CD4-positive, alpha-beta T cell (primary cell): ENCODE measurements around the gene MANSC4. TPM values are rescaled to one million over a fixed set of nuclear protein-coding genes. Genes with fewer than 3 reads are reported as not detected.
A peak's percentile ranks its signal among the peaks of the same experiment; 100 is the strongest.

Source experiments
- ATAC-seq: fragments of 200-7000 bp; cut with Tn5 transposase; one replicate; pipeline ENCODE4 v1.10.0; 2022; ENCODE audit warnings: mild to moderate bottlenecking; ENCODE audit not compliant: poor library complexity
- CTCF ChIA-PET: fragments of 350-600 bp; sonication (Branson Sonifier 250); formaldehyde crosslinking; loops from one replicate; lab custom pipeline; 2021; ENCODE audit warnings: antibody characterized with exemption, inconsistent platforms; lab: Charles Lee
- POLR2A ChIA-PET: fragments of 350-600 bp; sonication (Branson Sonifier 250); formaldehyde crosslinking; loops from one replicate; lab custom pipeline; 2021; ENCODE audit warnings: antibody characterized with exemption, inconsistent platforms; lab: Charles Lee
- DNase-seq, 14 experiments: peaks; one replicate each; pipeline ENCODE4 v3.0.0-alpha.2; 2013 to 2020; ENCODE audit warnings: mixed read lengths in 2 of 14
- H3K27ac ChIP-seq, 2 donors: one replicate each; pipeline versions ENCODE4 v1.5.1 to v1.7.0; 2013; ENCODE audit warnings: low read length in 2 of 2, low read depth in 1 of 2, mild to moderate bottlenecking in 1 of 2
- H3K27me3 ChIP-seq, 2 experiments: 1 replicate in 1 of 2; 2 replicates in 1 of 2; pipeline versions ENCODE4 v1.6.1 to v1.7.0; 2013; ENCODE audit warnings: low read length in 2 of 2, control low read depth in 1 of 2, mild to moderate bottlenecking in 1 of 2, moderate library complexity in 1 of 2; ENCODE audit not compliant: insufficient read depth in 2 of 2, control insufficient read depth in 1 of 2
- H3K36me3 ChIP-seq: one replicate; pipeline ENCODE4 v1.6.1; 2013; ENCODE audit warnings: low read length, control low read depth; ENCODE audit not compliant: insufficient read depth
- H3K4me1 ChIP-seq: one replicate; pipeline ENCODE4 v1.6.1; 2013; ENCODE audit warnings: low read length, control low read depth; ENCODE audit not compliant: insufficient read depth
- H3K4me3 ChIP-seq: one replicate; pipeline ENCODE4 v1.5.1; 2013; ENCODE audit warnings: mild to moderate bottlenecking, low read length, moderate library complexity
- H3K9me3 ChIP-seq, 2 experiments: 1 replicate in 1 of 2; 2 replicates in 1 of 2; pipeline versions ENCODE4 v1.6.1 to v1.7.0; 2013; ENCODE audit warnings: low read length in 2 of 2, mild to moderate bottlenecking in 2 of 2, control low read depth in 1 of 2, moderate library complexity in 1 of 2; ENCODE audit not compliant: control insufficient read depth in 1 of 2, insufficient read depth in 1 of 2
- H3K27ac Mint-ChIP-seq: one replicate; pipeline ENCODE4 v1.8.0; 2020; ENCODE audit warnings: mixed read lengths
- H3K27me3 Mint-ChIP-seq: one replicate; pipeline ENCODE4 v1.8.0; 2021; ENCODE audit warnings: mixed read lengths
- H3K36me3 Mint-ChIP-seq: one replicate; pipeline ENCODE4 v1.8.0; 2021; ENCODE audit warnings: low read depth, mixed read lengths
- H3K4me1 Mint-ChIP-seq: one replicate; pipeline ENCODE4 v1.8.0; 2021; ENCODE audit warnings: low read depth, mixed read lengths
- H3K4me3 Mint-ChIP-seq: one replicate; pipeline ENCODE4 v1.8.0; 2020; ENCODE audit warnings: mild to moderate bottlenecking, mixed read lengths
- H3K9me3 Mint-ChIP-seq: one replicate; pipeline ENCODE4 v1.8.0; 2020; ENCODE audit warnings: mixed read lengths
- CTCF ChIP-seq: fragments of 200-600 bp; IDR thresholded peaks from one replicate; pipeline ENCODE4 v1.8.0; 2022; ENCODE audit warnings: antibody characterized with exemption, mild to moderate bottlenecking
- intact Hi-C, 2 experiments: fragments of 100-400 bp; cut with DNase I in 1 of 2; cut with micrococcal nuclease in 1 of 2; formaldehyde crosslinking; loops; one replicate each; pipeline versions ENCODE4 v1.15.1 to v1.9.0; 2023 to 2025; cut with DNase I, micrococcal nuclease
- total RNA-seq, 174 experiments: library from RNA in 2 of 174; stranded (reverse) in 2 of 174; gene quantifications; one replicate each; pipeline ENCODE4 v1.2.3 and lab custom pipeline; 2021 to 2026

Gene MANSC4
- total RNA-seq, 2 experiments from 2014 or later, result not detected

DNA sequence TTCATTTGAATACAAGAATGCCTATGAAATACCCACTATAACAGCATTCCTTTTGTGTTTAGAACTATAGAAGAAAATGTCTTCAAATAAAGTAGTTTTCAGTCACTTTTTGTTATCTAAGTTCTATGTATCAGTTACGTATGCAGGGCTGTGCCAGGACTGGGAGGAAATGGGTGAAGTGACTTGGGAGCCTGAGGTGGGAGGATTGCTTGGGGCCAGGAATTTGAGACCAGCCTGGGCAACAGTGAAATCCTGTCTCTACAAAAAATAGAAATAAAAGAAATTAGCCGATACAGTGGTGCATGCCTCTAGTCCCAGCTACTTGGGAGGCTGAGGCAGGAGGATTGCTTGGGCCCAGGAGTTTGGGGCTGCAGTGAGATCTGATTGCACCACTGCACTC lies 22.9 kb upstream of the MANSC4 start:
- Mint-ChIP-seq H3K27ac (peak overlapping the region; percentile 75), H3K4me1 (peaks cover 56% of the 10 kb centered on the region)

DNA sequence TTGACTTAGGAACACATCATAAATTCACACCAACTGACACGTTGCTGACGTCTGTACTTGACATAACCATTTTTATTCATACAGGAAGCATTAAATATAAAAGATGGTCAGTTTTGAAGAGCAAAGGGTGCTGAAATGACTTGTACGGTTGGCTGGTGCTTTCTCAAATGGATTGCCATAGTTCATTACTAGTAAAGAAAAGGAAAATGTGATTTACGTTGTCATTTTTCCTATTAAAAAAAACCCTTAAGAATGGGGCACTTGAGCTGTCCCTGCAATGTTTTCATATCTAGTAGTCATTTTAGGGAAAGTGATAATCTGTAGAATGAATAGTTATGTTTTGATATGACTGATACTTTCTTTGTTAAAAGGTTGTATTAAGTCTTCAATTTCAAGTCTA lies 22.5 kb upstream of the MANSC4 start:
- Mint-ChIP-seq H3K4me1 (peaks cover 52% of the 10 kb centered on the region), H3K36me3 (peaks cover 10% of the 10 kb centered on the region), H3K27ac (peak overlapping the region; percentile 75), H3K9me3 (no peaks in the 10 kb centered on the region), H3K27me3 (no peaks in the 10 kb centered on the region), H3K4me3 (no peak overlapping the region)
- no peak for ATAC-seq
- TF ChIP-seq CTCF, result no peak
- no peak for DNase-seq
- intact Hi-C loops, result no loop called here
- ChIA-PET CTCF (no interaction called here), POLR2A (no interaction called here)
- H3K9me3 ChIP-seq, result no peaks in the 10 kb centered on the region
- H3K27me3 ChIP-seq, result no peaks in the 10 kb centered on the region
- H3K36me3 ChIP-seq, result peaks cover 8% of the 10 kb centered on the region
- H3K4me1 ChIP-seq, result peaks cover 6% of the 10 kb centered on the region
- no peak overlapping the region for H3K4me3 ChIP-seq
- no peak overlapping the region for H3K27ac ChIP-seq

More for the DNA sequence above, 22.9 kb upstream of the MANSC4 start:
- Histone ChIP-seq H3K27me3 (no peaks in the 10 kb centered on the region), H3K4me1 (peaks cover 6% of the 10 kb centered on the region), H3K27ac (no peak overlapping the region), H3K4me3 (no peak overlapping the region), H3K36me3 (peaks cover 3% of the 10 kb centered on the region), H3K9me3 (no peaks in the 10 kb centered on the region)
- Mint-ChIP-seq H3K9me3 (no peaks in the 10 kb centered on the region), H3K27me3 (no peaks in the 10 kb centered on the region), H3K4me3 (no peak overlapping the region), H3K36me3 (peaks cover 6% of the 10 kb centered on the region)
- ATAC-seq, result no peak
- intact Hi-C loops, result no loop called here
- CTCF ChIA-PET, result no interaction called here
- POLR2A ChIA-PET, result no interaction called here
- DNase-seq, result no peak
- TF ChIP-seq CTCF, result no peak

- peak; percentile 43 for ATAC-seq
- H3K27me3 Mint-ChIP-seq, result no peaks in the 10 kb centered on the region
- CTCF ChIA-PET, result no interaction called here
Observed at GRCh38 chr12:27801630-27802029, 21.6 kb upstream of the MANSC4 start.

More at GRCh38 chr12:27801630-27802029, 21.6 kb upstream of the MANSC4 start:
- H3K4me3 Mint-ChIP-seq, result no peak overlapping the region
- no peak for TF ChIP-seq CTCF
- no peaks in the 10 kb centered on the region for H3K27me3 ChIP-seq
- POLR2A ChIA-PET, result interaction anchor here (0.8 kb wide), 1 partner anchor 22 kb away, joined by 4 read pairs; the partner anchor contains the start of genes KLHL42 and MANSC4
- peaks cover 18% of the 10 kb centered on the region for H3K36me3 Mint-ChIP-seq
- H3K36me3 ChIP-seq, result peaks cover 12% of the 10 kb centered on the region
- no peak overlapping the region for H3K27ac ChIP-seq
- peaks cover 6% of the 10 kb centered on the region for H3K4me1 ChIP-seq
- H3K4me3 ChIP-seq, result no peak overlapping the region
- H3K27ac Mint-ChIP-seq, result peak overlapping the region; percentile 75
- no peaks in the 10 kb centered on the region for H3K9me3 ChIP-seq
- intact Hi-C loops, result no loop called here
- peaks cover 43% of the 10 kb centered on the region for H3K4me1 Mint-ChIP-seq
- DNase-seq, result no peak
- H3K9me3 Mint-ChIP-seq, result no peaks in the 10 kb centered on the region
